GM23338 (cell line): Measurements from ENCODE around the gene SCNN1G. TPM values are rescaled to one million over a fixed set of nuclear protein-coding genes. Genes with fewer than 3 reads are reported as not detected.

Experiments
- ATAC-seq: fragments of 200-7000 bp; cut with Tn5 transposase; 3 replicates; pipeline ENCODE4 v1.9.1; 2020
- DNase-seq: peaks from one replicate; pipeline ENCODE4 v3.0.0-alpha.2; 2015; ENCODE audit warnings: low spot score
- H2AFZ ChIP-seq: fragments of 200-600 bp; sonication (generic); 2 replicates; pipeline ENCODE4 v1.8.0; 2016; ENCODE audit warnings: antibody characterized with exemption, mild to moderate bottlenecking, moderate library complexity
- H3F3A ChIP-seq: fragments of 200-600 bp; sonication (generic); replicated peaks from 2 replicates; pipeline ENCODE4 v1.8.0; 2017; ENCODE audit warnings: antibody characterized with exemption, mixed run types, low read depth
- H3K27ac ChIP-seq: fragments of 200-600 bp; sonication (generic); 2 replicates; pipeline ENCODE4 v1.6.1; 2016; ENCODE audit warnings: low read depth
- H3K27me3 ChIP-seq: fragments of 200-600 bp; sonication (generic); 2 replicates; pipeline ENCODE4 v1.8.0; 2016; ENCODE audit warnings: mild to moderate bottlenecking, mixed run types, moderate library complexity; ENCODE audit not compliant: insufficient read depth
- H3K36me3 ChIP-seq: fragments of 200-600 bp; sonication (generic); 2 replicates; pipeline ENCODE4 v1.8.0; 2016; ENCODE audit warnings: mild to moderate bottlenecking; ENCODE audit not compliant: insufficient read depth
- H3K4me1 ChIP-seq: fragments of 200-600 bp; sonication (generic); 2 replicates; pipeline ENCODE4 v1.8.0; 2016; ENCODE audit warnings: mild to moderate bottlenecking, moderate library complexity; ENCODE audit not compliant: insufficient read depth
- H3K4me2 ChIP-seq: fragments of 200-600 bp; sonication (generic); 2 replicates; pipeline ENCODE4 v1.7.1; 2017; ENCODE audit warnings: mixed run types
- H3K4me3 ChIP-seq: fragments of 200-600 bp; sonication (generic); 2 replicates; pipeline ENCODE4 v1.6.1; 2016; ENCODE audit warnings: mixed run types
- H3K79me2 ChIP-seq: fragments of 200-600 bp; sonication (generic); replicated peaks from 2 replicates; pipeline ENCODE4 v1.8.0; 2017; ENCODE audit warnings: mild to moderate bottlenecking; ENCODE audit not compliant: insufficient read depth
- H3K9me2 ChIP-seq: fragments of 200-600 bp; sonication (generic); 2 replicates; pipeline ENCODE4 v1.8.0; 2017; ENCODE audit not compliant: insufficient read depth
- H4K20me1 ChIP-seq: fragments of 200-600 bp; sonication (generic); replicated peaks from 2 replicates; pipeline ENCODE4 v1.8.0; 2017; ENCODE audit warnings: mild to moderate bottlenecking; ENCODE audit not compliant: insufficient read depth
- H3K27ac Mint-ChIP-seq: 2 replicates; pipeline ENCODE4 v1.8.0; 2020; ENCODE audit warnings: inconsistent platforms, mild to moderate bottlenecking, moderate library complexity, mixed read lengths
- H3K27me3 Mint-ChIP-seq: 3 replicates; pipeline ENCODE4 v1.8.0; 2022; ENCODE audit warnings: low read depth, mild to moderate bottlenecking, moderate library complexity, mixed read lengths, inconsistent platforms; ENCODE audit not compliant: insufficient read depth, poor library complexity
- H3K36me3 Mint-ChIP-seq: 3 replicates; pipeline ENCODE4 v1.8.0; 2021; ENCODE audit warnings: low read depth, mild to moderate bottlenecking, inconsistent platforms, moderate library complexity, mixed read lengths
- H3K4me1 Mint-ChIP-seq: 3 replicates; pipeline ENCODE4 v1.8.0; 2020; ENCODE audit warnings: mild to moderate bottlenecking, inconsistent platforms, mixed read lengths
- H3K4me3 Mint-ChIP-seq: 3 replicates; pipeline ENCODE4 v1.8.0; 2021; ENCODE audit warnings: moderate library complexity, mild to moderate bottlenecking, inconsistent platforms, mixed read lengths
- H3K9me3 Mint-ChIP-seq: 3 replicates; pipeline ENCODE4 v1.8.0; 2020; ENCODE audit warnings: moderate library complexity, mild to moderate bottlenecking, inconsistent platforms, mixed read lengths
- CREB1 ChIP-seq: fragments of 250-450 bp; sonication (Bioruptor Pico); IDR thresholded peaks from 2 replicates; pipeline ENCODE4 v1.5.0; 2020; ENCODE audit warnings: low read depth, mild to moderate bottlenecking, moderate library complexity
- CTCF ChIP-seq, 2 experiments: fragments of 200-600 bp in 1 of 2; sonication (generic) in 1 of 2; conservative IDR thresholded peaks; 2 replicates each; pipeline versions ENCODE4 v1.5.1 to v1.6.1; 2016 to 2017; ENCODE audit warnings: antibody characterized with exemption in 2 of 2, low read depth in 2 of 2, mild to moderate bottlenecking in 2 of 2, moderate library complexity in 1 of 2
- ETS1 ChIP-seq: IDR thresholded peaks from 2 replicates; pipeline ENCODE4 v1.6.1; 2016; ENCODE audit warnings: antibody characterized with exemption
- EZH2 ChIP-seq: fragments of 200-600 bp; sonication (generic); IDR thresholded peaks from one replicate; pipeline ENCODE4 v1.8.0; 2017; ENCODE audit warnings: antibody characterized with exemption, mild to moderate bottlenecking, low read depth; ENCODE audit not compliant: unreplicated experiment
- EZH2phosphoT487 ChIP-seq: fragments of 200-600 bp; sonication (generic); IDR thresholded peaks from one replicate; pipeline ENCODE4 v1.8.1; 2018; ENCODE audit warnings: antibody characterized with exemption; ENCODE audit not compliant: unreplicated experiment
- JUNB ChIP-seq: IDR thresholded peaks from one replicate; pipeline ENCODE4 v1.6.1; 2016; ENCODE audit warnings: antibody characterized with exemption; ENCODE audit not compliant: unreplicated experiment
- NANOG ChIP-seq: IDR thresholded peaks from 2 replicates; pipeline ENCODE4 v1.6.1; 2016; ENCODE audit warnings: antibody characterized with exemption, borderline replicate concordance
- POLR2AphosphoS5 ChIP-seq: IDR thresholded peaks from 2 replicates; pipeline ENCODE4 v1.6.1; 2016; ENCODE audit warnings: antibody characterized with exemption, low read depth
- REST ChIP-seq: IDR thresholded peaks from one replicate; pipeline ENCODE4 v1.6.1; 2018; ENCODE audit warnings: antibody characterized with exemption; ENCODE audit not compliant: unreplicated experiment
- STAT1 ChIP-seq: IDR thresholded peaks from one replicate; pipeline ENCODE4 v1.6.1; 2016; ENCODE audit warnings: antibody characterized with exemption; ENCODE audit not compliant: unreplicated experiment
- ZNF114 ChIP-seq: fragments of 250-450 bp; sonication (Bioruptor Pico); IDR thresholded peaks from 2 replicates; pipeline ENCODE4 v1.5.0; 2020; ENCODE audit warnings: mild to moderate bottlenecking, moderate library complexity
- ZNF331 ChIP-seq: fragments of 250-450 bp; sonication (Bioruptor Pico); IDR thresholded peaks from 2 replicates; pipeline ENCODE4 v1.5.0; 2020; ENCODE audit warnings: low read depth, mild to moderate bottlenecking, moderate library complexity
- ZNF462 ChIP-seq: fragments of 250-450 bp; sonication (Bioruptor Pico); IDR thresholded peaks from 2 replicates; pipeline ENCODE4 v1.5.0; 2020; ENCODE audit warnings: mild to moderate bottlenecking, moderate library complexity
- polyA plus RNA-seq: library from polyadenylated mRNA; unstranded; fragments of >200 nt; fragmentation: Nextera tagmentation; extraction: Ambion mirVana; gene quantifications from 2 replicates; pipeline ENCODE4 v1.2.1, GENCODE V29; 2016
- total RNA-seq: library from RNA; depleted of rRNA; stranded (reverse); fragments of >200 nt; shearing (Covaris generic); gene quantifications from 2 replicates; pipeline ENCODE4 v1.2.3, GENCODE V29; 2014

Gene SCNN1G
- total and polyA plus RNA-seq, 2 experiments from 2014 or later: 0.97 to 1.1 TPM

GRCh38 chr16:23227529-23227928 is 45.0 kb downstream of the SCNN1G start (continued):
- no peak for TF ChIP-seq ETS1
- TF ChIP-seq EZH2: no peak
- TF ChIP-seq CREB1 (CRISPR knock-in tag): no peak
- TF ChIP-seq EZH2phosphoT487: no peak
- TF ChIP-seq NANOG: no peak
- no peak for TF ChIP-seq ZNF331 (CRISPR knock-in tag)

- Histone ChIP-seq H3K4me1 (no peaks in the 10 kb centered on the region), H3K4me3 (no peak overlapping the region), H3K27me3 (no peaks in the 10 kb centered on the region), H2AFZ (no peak overlapping the region), H3K36me3 (no peaks in the 10 kb centered on the region), H3K4me2 (no peak overlapping the region), H4K20me1 (no peaks in the 10 kb centered on the region), H3F3A (no peaks in the 10 kb centered on the region), H3K79me2 (no peaks in the 10 kb centered on the region), H3K27ac (no peak overlapping the region), H3K9me2 (peaks cover 16% of the 10 kb centered on the region)
- Mint-ChIP-seq H3K4me1 (no peaks in the 10 kb centered on the region; the same call in 2 of the 3 replicates), H3K27me3 (no peaks in the 10 kb centered on the region), H3K4me3 (no peak overlapping the region), H3K27ac (no peak overlapping the region), H3K9me3 (no peaks in the 10 kb centered on the region), H3K36me3 (no peaks in the 10 kb centered on the region)
- DNase-seq (no peak), ATAC-seq (no peak)
- TF ChIP-seq REST: no peak
- no peak for TF ChIP-seq POLR2AphosphoS5
- no peak for TF ChIP-seq EZH2
- no peak for TF ChIP-seq EZH2phosphoT487
- TF ChIP-seq CTCF (conservative IDR thresholded peaks at IDR 0.05; ENCODE audit: low read depth in 2 of 2): no peak
- TF ChIP-seq ZNF331 (CRISPR knock-in tag): no peak
- TF ChIP-seq CREB1 (CRISPR knock-in tag): no peak
- no peak for TF ChIP-seq NANOG
- TF ChIP-seq STAT1: no peak
- TF ChIP-seq ZNF114: no peak
- no peak for TF ChIP-seq JUNB
- no peak for TF ChIP-seq ZNF462 (CRISPR knock-in tag)
Measured at GRCh38 chr16:23229714-23230113, 47.2 kb downstream of the SCNN1G start.
